Measurements from ENCODE around the gene WDR11.

WDR11 gene

GRCh38 chr10:120944586-120945125 is 93.5 kb downstream of the WDR11 start:
- H4K20me1 ChIP-seq (ENCODE audit: insufficient read depth, low read length), result no peaks in the 10 kb centered on the region
- no peak overlapping the region for H2AFZ ChIP-seq (ENCODE audit: low read length)
- no peak overlapping the region for H3K4me2 ChIP-seq (ENCODE audit: low read depth, low read length)
- H3K4me3 ChIP-seq (ENCODE audit: low read length), result no peak overlapping the region
- H3K79me2 ChIP-seq (ENCODE audit: low read length), result no peaks in the 10 kb centered on the region
- no peak for DNase-seq
- H3K4me1 ChIP-seq (ENCODE audit: low read length), result no peaks in the 10 kb centered on the region
- H3K9ac ChIP-seq (ENCODE audit: low read length), result no peak overlapping the region
- no peaks in the 10 kb centered on the region for H3F3A ChIP-seq (ENCODE audit: insufficient read depth, low read length)
- H3K27me3 ChIP-seq (replicated peaks; ENCODE audit: insufficient read depth, low read length), result peaks cover 5% of the 10 kb centered on the region
- H3K36me3 ChIP-seq (replicated peaks; ENCODE audit: insufficient read depth, low read length), result no peaks in the 10 kb centered on the region
- no peaks in the 10 kb centered on the region for H3K9me3 ChIP-seq (replicated peaks; ENCODE audit: insufficient read depth, low read length)
- H3K27ac ChIP-seq (ENCODE audit: low read length), result no peak overlapping the region
- H3K9me2 ChIP-seq (replicated peaks; ENCODE audit: insufficient read depth, low read length), result no peaks in the 10 kb centered on the region
- no peak for TF ChIP-seq EZH2 (optimal IDR thresholded peaks at IDR 0.05; ENCODE audit: low read depth, low read length)
- no peak for TF ChIP-seq EZH2phosphoT487 (IDR thresholded peaks at IDR 0.05; ENCODE audit: low read length)
- no peak for TF ChIP-seq CTCF (IDR thresholded peaks at IDR 0.05; ENCODE audit: low read length)

GRCh38 chr10:120945182-120945581 is 94.0 kb downstream of the WDR11 start:
- Histone ChIP-seq H3K79me2 (ENCODE audit: low read length) (no peaks in the 10 kb centered on the region), H3K9me3 (replicated peaks; ENCODE audit: insufficient read depth, low read length) (no peaks in the 10 kb centered on the region), H3K4me1 (ENCODE audit: low read length) (no peaks in the 10 kb centered on the region), H3K27ac (ENCODE audit: low read length) (no peak overlapping the region), H3K9me2 (replicated peaks; ENCODE audit: insufficient read depth, low read length) (no peaks in the 10 kb centered on the region), H3K27me3 (replicated peaks; ENCODE audit: insufficient read depth, low read length) (peaks cover 9% of the 10 kb centered on the region), H3K9ac (ENCODE audit: low read length) (no peak overlapping the region), H4K20me1 (ENCODE audit: insufficient read depth, low read length) (no peaks in the 10 kb centered on the region), H3K4me2 (ENCODE audit: low read depth, low read length) (no peak overlapping the region), H2AFZ (ENCODE audit: low read length) (no peak overlapping the region), H3K4me3 (ENCODE audit: low read length) (no peak overlapping the region), H3F3A (ENCODE audit: insufficient read depth, low read length) (no peaks in the 10 kb centered on the region), H3K36me3 (replicated peaks; ENCODE audit: insufficient read depth, low read length) (no peaks in the 10 kb centered on the region)
- DNase-seq, result no peak
- TF ChIP-seq CTCF (IDR thresholded peaks at IDR 0.05; ENCODE audit: low read length), result no peak
- no peak for TF ChIP-seq EZH2 (optimal IDR thresholded peaks at IDR 0.05; ENCODE audit: low read depth, low read length)
- TF ChIP-seq EZH2phosphoT487 (IDR thresholded peaks at IDR 0.05; ENCODE audit: low read length), result no peak

GRCh38 chr10:120945801-120946302 is 94.7 kb downstream of the WDR11 start:
- DNase-seq, result no peak

More at GRCh38 chr10:120945801-120946302, 94.7 kb downstream of the WDR11 start:
- Histone ChIP-seq H3K27me3 (replicated peaks; ENCODE audit: insufficient read depth, low read length) (peaks cover 9% of the 10 kb centered on the region), H3K9me2 (replicated peaks; ENCODE audit: insufficient read depth, low read length) (no peaks in the 10 kb centered on the region), H3K27ac (ENCODE audit: low read length) (no peak overlapping the region), H3K4me1 (ENCODE audit: low read length) (no peaks in the 10 kb centered on the region), H4K20me1 (ENCODE audit: insufficient read depth, low read length) (no peaks in the 10 kb centered on the region), H3K79me2 (ENCODE audit: low read length) (no peaks in the 10 kb centered on the region), H3K9ac (ENCODE audit: low read length) (no peak overlapping the region), H3K4me3 (ENCODE audit: low read length) (no peak overlapping the region), H3F3A (ENCODE audit: insufficient read depth, low read length) (no peaks in the 10 kb centered on the region), H3K36me3 (replicated peaks; ENCODE audit: insufficient read depth, low read length) (no peaks in the 10 kb centered on the region), H2AFZ (ENCODE audit: low read length) (no peak overlapping the region), H3K9me3 (replicated peaks; ENCODE audit: insufficient read depth, low read length) (no peaks in the 10 kb centered on the region), H3K4me2 (ENCODE audit: low read depth, low read length) (no peak overlapping the region)
- TF ChIP-seq EZH2phosphoT487 (IDR thresholded peaks at IDR 0.05; ENCODE audit: low read length) (no peak), EZH2 (optimal IDR thresholded peaks at IDR 0.05; ENCODE audit: low read depth, low read length) (no peak), CTCF (IDR thresholded peaks at IDR 0.05; ENCODE audit: low read length) (no peak)

Data from MM.1S (cell line).